HG03354 (cell line): ENCODE data around the gene PRKG2.
"Not testable (repeated sequence)": the region's sequence is repeated elsewhere in the genome, so short reads cannot be mapped to it uniquely, and the experiment has no call there.

Experiments
- ATAC-seq: cut with Tn5 transposase; IDR thresholded peaks from one replicate; pipeline ENCODE4 v1.9.1; 2021; ENCODE audit warnings: mild to moderate bottlenecking; ENCODE audit not compliant: unreplicated experiment, poor library complexity, severe bottlenecking

The PRKG2 gene

DNA sequence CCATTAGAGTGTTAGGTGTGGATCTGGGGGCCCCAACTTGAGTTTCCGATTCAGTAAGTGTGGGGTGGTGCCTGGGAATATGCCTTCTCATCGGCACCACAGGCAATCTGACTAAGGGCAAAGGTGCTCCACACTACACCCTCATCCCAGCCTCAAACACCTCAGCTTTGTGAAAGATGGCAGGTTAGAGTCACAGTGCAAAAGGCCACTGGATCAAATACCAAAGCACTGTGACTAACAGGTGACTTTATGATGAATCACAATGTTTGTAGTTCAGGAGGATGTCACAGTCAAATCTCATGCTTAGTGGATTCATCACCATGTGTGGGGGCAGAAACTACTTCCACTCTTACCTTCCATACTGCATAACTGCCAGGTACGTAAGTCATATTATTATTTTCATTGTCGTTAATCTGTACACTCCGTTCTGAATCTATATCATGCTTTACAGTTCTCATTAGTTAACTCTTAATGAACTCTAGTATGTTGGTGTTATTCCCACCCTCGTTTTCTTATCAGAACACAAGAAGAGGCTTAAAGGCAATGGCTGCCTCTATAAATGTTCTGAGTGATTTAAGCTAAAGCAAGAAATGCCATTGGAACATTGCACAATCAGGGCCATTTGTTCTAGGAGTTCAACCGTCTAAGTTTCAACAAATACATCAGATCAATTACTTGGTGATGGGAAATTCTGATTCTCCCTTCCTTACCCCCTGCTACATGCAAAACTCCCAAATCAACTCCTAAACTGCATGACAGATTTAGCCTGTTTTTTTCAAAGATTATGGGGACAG is 50.2 kb downstream of the PRKG2 start:
- ATAC-seq: no peak

DNA sequence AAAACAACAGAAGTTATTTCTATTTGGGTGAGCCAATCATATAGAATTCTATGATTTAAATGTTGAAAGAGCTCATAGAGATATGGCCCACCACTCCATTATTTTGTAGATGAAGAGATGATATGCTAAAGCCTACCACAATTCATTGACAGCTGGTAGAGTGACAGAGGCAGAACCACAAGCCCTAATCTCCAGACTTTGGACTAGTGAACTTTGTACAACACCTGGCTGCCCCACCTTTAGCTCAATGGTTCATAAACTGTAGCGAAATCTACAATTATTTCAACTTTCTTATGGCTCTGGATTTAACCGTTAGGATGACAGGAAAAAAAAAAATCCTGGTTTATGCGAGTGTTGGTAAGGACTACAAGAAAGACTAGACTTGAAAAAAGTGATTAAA is 50.9 kb downstream of the PRKG2 start:
- ATAC-seq: no peak

DNA sequence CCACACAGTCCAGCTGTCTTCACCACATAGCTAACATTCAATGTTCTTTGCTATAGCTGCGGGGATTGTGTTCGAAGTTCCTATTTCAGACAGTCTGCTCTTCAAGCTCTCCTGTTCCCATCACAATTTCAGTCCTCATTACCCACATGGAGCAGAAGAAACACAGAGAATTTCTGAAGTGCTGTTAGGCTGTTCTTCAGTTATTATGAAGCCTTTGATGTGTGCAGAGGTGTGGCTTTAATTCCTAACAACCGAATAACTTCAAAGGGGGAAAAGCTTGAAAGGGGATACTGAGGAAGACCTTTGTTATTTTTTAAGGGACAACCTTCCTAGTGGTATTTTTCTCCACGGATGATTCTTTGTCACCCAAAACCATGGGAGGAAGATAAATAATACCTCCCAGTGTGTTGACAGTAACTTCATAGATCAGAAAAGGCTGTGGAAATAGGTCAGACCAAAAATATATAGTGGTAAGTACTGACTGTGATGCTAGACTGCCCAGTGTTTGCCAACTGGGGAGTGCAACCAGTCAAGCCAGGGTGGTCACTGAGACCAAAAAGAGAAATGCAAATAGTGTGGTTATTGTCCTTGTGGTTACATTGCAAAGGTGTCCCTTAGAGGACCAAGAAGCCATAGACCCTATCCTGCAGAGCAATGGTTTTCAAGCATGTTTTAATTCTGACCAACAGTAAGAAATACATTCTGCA is 52.1 kb downstream of the PRKG2 start:
- no peak for ATAC-seq

DNA sequence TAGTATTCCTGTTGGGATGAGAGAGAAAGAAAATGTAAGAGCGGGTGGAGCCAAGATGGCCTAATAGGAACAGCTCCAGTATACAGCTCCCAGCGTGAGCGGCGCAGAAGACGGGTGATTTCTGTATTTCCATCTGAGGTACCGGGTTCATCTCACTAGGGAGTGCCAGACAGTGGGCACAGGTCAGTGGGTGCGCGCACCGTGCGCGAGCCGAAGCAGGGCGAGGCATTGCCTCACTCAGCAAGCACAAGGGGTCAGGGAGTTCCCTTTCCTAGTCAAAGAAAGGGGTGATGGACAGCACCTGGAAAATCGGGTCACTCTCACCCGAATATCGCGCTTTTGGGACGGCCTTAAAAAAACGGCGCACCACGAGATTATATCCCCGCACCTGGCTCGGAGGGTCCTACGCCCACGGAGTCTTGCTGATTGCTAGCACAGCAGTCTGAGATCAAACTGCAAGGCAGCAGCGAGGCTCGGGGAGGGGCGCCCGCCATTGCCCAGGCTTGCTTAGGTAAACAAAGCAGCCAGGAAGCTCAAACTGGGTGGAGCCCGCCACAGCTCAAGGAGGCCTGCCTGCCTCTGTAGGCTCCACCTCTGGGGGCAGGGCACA is 61.2 kb downstream of the PRKG2 start:
- ATAC-seq: not testable (repeated sequence)

DNA sequence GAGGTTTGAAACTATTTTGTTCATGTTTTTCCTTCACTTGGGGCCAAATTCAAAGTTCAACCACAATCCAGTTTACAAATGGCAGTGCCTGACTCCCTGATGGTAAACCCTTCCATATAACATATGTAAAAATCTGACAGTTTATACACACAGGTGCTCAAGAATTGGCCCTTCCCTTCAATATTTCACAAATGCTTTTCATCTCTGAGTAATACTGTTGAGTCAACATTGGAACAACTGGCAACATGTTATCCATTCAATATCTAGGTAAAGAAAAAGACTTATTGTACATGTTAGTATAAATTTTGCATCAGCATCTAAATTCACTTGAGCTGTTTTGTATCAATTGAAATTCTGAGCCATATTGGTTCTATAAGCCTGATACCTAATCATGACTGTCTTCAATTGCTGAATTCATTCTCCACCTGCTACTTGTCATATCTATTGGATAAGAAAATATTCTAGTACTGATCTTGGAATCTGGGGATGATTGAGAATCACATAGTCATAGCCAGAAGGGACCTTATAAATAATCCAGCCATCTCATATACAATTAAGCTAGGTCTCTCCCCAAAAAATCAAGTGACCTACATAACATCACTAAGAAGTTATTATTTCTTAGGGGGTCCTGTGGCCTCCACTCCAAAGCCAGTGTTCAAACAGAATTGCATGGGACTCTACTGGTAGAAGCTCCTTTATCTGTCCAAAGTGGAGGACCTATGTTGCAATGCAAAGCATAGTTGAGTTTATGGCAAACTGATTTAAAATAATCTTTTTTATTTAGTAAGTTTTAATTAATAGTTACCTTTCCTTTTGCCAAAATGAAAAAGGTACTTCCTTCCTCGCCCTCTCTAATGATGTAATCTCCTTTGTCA is 61.9 kb downstream of the PRKG2 start:
- ATAC-seq: no peak

DNA sequence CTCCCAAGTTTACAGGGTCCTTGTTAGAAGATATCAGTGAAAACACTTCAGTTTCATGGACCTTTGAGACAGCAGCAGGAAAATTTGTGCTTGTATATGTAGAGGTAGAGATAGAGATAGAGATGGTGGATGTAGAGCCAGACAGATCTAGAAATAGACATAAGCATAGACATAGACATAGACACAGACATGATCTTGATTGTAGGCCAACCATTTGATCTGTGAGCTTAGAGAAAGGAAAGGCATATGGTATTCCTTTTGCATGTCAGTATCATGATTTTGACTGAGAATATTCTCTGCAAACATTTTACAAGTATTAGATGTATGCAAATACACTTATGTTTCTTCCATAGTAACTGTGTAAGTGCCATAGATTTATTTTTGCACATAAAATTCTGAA is 65.0 kb downstream of the PRKG2 start:
- no peak for ATAC-seq

DNA sequence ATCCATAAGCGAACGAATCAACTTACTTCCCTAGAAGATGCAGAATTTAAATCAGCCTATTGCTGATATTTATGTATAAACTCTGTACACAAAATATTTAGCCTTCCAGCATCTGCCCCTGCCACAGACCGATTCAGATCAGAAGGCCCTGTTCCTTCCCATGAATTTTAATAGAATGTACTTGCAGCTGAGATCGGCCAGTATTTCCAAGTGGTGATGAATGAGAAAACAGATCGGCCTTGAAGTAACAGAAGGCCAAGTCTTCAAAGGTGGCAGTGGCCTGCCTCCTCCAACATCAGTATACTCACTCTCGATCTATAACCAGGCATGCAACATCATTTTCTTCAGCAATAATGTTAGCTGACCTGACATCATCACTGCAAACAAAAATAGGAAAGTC is 66.4 kb downstream of the PRKG2 start:
- ATAC-seq: no peak

DNA sequence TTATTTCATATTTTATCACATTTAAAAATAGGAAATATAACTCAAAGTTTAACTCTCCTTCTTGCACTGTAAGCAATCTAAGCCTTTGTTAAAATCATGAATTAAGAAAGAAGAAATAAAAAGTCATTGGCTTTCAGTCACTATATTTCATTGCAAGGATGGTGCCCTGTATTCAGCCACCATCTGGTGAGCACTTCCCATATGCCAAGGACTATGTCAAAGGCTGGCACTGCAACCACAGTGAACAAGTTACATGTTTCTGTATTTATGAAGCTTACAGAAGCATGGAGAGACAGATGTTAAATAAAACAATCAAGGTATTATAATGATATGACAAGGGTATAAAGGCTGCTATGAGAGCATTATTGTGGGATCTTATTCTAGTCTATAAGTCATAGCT is 68.6 kb downstream of the PRKG2 start:
- ATAC-seq: no peak

DNA sequence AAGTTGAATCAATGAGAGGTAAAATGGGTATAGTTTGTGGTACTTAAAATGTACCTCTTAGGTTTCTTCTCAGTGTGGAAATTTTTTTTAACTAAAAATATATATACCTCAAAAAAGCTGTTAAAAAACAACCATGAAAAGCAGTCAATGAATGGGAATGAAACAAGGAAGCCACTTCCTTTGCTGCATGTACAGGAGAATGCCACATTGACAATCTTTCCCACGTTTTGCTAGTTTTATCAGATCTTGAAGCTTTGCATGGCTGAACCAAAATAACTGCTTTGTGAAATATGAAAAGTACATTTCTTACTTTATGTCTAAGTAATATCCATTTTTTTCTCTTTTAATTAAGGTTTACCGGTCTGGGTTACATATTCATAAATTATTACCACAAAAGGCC is 71.8 kb downstream of the PRKG2 start:
- ATAC-seq: no peak

DNA sequence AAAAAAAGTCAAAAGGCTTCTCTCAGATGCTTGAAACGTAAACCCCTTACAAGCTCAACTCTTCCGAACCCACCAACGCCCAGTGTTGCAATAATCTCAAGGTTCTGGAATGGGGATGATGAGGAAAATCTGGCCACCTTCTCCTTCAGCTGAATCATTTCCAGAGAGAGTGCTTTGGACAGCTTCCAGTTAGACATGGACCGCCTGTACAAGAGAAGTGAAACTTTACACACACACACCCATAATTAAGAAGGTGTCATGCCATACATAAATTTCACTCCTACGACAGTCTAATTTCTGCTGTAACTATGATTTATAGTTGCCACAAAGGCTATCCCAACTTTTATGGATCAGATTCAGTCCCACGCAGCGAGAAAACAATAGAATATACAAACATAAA is 72.3 kb downstream of the PRKG2 start:
- ATAC-seq: no peak

DNA sequence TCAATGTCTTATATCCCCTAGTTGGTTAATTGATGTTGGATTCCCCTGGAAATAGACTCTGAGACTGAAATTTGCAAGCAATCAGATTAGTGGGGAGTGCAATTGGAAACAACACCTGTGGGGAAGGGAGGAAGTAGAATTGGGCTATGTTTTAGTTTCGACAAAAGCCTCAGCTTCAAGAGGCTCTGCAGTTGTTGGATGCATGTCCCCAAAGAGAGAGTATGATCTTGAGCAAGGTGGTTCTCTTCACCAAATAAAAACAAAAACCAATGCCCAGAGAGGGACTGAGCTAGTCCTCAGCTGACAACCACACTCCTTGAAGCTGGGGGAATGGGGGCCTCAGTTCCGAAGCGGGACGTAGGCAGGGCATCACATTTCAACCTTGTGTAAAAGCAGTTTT is 77.1 kb downstream of the PRKG2 start:
- no peak for ATAC-seq

DNA sequence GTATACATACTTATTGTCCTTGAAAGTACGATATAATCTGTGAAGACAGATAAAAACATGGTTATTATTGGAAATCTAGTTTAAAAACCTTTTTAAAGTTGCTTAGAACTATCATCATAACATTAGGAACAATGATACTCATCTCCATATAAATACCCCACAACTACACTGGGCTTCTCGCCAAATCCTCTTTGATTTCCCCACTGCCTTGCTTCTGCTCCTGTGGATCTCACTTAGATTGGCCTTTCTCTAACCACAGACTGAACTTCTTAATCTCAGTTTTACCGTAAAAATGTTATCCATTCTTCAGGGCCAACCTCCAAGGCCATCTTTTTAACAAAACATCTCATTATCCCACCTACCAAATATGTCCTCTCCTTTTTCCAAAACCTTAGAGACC is 77.6 kb downstream of the PRKG2 start:
- no peak for ATAC-seq

DNA sequence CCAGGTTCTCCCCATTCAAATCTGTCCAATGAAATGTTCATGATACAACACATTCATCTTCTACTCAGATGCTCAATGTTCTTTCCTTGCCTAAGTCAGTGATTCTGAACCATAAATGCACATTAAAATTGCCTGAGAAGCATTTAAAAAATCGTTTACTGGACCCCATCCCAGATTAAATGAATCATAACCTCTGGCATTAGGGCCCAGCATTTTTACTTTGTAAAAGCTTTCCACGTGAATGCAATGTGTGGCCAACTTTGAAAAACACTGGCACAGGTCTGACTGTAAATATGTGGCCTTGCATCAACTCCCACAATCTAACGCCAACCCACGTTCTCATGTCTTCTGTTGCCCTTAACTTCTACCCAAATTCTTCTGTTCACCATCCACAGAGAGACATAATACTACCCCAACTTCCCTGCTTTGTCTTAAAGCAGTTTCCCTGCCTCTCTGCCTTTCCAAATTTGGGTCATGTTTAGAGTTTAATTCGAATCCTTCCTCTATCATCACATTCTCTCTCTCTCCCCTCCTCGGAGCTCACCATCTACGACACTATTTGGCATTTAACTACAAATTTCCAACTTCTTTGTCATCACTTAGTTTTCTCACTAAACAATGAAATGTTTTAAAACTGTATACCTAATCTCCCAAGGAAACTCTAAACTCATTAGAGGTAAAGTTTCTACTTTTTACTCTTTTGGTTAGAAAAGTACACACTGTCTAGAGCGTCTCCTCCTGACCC is 78.7 kb downstream of the PRKG2 start:
- ATAC-seq: no peak

DNA sequence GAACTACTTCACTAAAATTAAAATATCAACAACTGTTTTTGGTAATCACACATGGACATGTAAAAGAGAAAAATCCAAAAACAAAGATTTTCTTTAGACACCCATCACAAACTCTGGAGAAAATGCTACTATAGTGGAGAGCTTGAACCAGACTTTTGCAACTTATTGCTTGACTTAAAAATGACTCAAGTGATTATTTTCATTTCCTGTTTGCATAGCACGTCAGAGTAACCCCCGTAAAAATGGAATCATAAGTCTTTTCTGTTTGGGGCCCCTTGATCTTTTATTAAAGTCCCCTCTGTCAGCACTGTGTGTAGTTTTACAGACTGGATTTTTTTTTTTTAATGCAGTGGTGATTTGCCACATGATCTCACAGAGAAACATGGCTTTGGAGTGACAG is 79.5 kb downstream of the PRKG2 start:
- no peak for ATAC-seq

DNA sequence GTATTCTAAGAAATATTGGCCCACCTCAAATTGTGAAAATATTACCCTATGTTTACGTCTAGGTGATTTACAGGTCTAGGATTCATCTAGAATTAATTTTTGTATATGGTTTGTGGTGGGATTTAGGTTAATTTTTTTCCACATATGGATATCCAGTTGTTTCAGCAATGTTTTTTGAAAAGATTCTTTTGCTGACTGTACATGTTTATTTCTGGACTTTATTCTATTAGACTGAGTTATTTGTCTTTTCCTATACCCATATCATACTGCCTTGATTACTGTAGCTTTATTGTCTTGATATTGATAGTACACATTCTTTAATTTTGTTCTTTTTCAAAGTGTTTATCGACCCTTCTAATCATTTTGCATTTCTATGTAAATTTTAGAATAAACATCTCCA is 83.5 kb downstream of the PRKG2 start:
- no peak for ATAC-seq

DNA sequence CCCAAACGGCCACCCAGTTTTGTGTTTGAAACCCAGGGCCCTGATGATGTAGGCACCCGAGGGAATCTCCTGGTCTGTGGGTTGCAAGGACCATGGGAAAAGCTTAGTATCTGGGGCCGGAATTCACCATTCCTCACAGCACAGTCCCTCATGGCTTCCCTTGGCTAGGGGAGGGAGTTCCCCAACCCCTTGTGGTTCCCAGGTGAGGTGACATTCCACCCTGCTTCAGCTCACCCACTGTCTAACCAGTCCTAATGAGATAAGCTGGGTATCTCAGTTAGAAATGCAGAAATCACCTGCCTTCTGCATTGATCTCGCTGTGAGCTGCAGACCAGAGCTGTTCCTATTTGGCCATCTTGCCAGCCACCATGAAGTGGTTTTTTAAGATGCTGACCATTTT is 84.0 kb downstream of the PRKG2 start:
- ATAC-seq: no peak

DNA sequence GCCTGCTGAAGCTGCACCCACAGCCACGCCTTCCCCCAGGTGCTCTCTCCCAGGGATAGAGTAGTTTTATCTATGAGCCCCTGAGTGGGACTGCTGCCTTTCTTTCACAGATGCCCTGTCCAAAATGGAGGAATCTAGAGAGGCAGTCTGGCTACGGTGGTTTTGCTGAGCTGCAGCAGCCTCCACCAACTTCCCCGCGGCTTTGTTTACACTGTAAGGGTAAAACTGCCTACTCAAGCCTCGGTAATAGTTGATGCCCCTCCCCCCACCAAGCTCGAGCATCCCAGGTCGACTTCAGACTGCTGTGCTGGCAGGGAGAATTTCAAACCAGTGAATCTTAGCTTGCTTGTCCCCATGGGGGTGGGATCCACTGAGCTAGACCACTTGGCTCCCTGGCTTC is 84.5 kb downstream of the PRKG2 start:
- no peak for ATAC-seq

DNA sequence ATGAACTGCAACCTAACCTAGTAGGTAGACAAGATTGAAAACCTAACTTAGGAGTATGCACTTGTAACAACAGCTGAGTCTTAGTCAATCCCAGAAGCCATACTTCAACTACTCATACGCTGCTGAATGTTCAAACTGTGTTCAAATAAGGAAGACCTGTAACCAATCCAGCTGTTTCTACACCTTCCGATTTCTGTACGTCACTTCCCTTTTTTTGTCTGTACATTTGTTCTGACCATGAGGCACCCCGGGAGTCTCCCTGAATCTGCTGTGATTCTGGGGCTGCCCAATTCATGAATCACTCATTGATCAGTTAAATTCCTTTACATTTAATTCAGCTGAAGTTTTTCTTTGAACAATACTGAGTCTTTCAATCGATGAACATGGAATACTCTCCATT is 95.0 kb downstream of the PRKG2 start:
- no peak for ATAC-seq

DNA sequence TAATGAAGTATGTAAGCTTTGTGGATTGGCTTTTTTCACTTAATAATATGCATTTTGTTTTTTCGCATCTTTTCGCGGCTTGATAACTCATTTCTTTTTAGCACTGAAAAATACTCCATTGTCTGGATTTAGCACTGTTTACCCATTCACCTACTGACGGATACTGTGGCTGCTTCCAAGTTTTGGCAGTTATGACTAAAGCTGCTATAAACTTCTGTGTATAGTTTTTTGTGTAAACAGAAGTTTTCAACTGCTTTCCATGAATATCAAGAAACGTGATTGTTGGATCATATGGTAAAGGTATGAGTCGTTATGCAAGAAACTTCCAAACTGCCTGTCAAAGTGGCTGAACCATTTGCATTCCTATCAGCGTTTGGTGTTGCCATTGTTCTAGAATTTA is 96.9 kb downstream of the PRKG2 start:
- no peak for ATAC-seq

DNA sequence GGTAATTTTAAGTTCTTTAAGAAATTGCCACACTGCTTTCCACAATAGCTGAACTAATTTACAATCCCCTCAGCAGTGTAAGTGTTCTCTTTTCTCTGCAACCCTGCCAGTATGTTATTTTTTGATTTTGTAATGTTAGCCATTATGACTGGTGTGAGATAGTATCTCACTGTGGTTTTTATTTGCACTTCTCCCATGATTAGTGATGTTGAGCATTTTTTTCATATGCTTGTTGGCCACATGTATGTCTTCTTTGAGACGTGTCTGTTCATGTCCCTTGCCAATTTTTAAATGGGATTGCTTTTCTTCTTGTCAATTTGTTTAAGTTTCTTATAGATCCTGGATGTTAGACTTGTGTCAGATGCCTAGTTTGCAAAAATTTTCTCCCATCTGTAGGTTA is 98.5 kb downstream of the PRKG2 start:
- ATAC-seq: no peak
